Measurements from ENCODE around the gene LRRTM4. TPM values are rescaled to one million over a fixed set of nuclear protein-coding genes. Genes with fewer than 3 reads are reported as not detected.
"Not testable (repeated sequence)": the region's sequence is repeated elsewhere in the genome, so short reads cannot be mapped to it uniquely, and the experiment has no call there.

Gene LRRTM4
- total RNA-seq, 1 experiment from 2014 or later: 0.13 TPM

DNA sequence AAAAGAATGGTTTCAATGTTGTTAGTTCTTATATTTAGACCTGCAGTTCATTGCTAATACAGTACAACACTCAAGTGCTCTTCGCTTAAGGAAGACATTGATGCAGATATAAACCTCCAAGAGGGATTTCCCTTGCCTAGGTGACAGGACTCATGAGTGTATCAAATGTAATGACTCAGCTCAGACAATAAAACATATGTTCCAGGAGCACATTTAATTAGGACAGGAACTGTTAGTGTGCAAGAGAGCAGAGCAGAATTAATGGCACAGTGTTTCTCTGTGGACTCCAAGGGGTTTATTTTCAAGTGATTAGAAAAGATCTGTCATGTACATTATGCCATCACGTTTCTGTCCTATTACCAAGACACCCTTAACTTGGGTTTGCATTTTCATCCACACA, 375.0 kb downstream of the LRRTM4 start:
- H3K36me3 ChIP-seq (ENCODE audit: insufficient read depth, low read length, poor library complexity, severe bottlenecking): no peaks in the 10 kb centered on the region
- intact Hi-C loops (cut with micrococcal nuclease; ENCODE audit: unreplicated experiment): no loop called here
- TF ChIP-seq EZH2 (IDR thresholded peaks at IDR 0.05; ENCODE audit: borderline replicate concordance, low read depth, low read length, poor library complexity, severe bottlenecking): no peak
- TF ChIP-seq, protein P1, sequence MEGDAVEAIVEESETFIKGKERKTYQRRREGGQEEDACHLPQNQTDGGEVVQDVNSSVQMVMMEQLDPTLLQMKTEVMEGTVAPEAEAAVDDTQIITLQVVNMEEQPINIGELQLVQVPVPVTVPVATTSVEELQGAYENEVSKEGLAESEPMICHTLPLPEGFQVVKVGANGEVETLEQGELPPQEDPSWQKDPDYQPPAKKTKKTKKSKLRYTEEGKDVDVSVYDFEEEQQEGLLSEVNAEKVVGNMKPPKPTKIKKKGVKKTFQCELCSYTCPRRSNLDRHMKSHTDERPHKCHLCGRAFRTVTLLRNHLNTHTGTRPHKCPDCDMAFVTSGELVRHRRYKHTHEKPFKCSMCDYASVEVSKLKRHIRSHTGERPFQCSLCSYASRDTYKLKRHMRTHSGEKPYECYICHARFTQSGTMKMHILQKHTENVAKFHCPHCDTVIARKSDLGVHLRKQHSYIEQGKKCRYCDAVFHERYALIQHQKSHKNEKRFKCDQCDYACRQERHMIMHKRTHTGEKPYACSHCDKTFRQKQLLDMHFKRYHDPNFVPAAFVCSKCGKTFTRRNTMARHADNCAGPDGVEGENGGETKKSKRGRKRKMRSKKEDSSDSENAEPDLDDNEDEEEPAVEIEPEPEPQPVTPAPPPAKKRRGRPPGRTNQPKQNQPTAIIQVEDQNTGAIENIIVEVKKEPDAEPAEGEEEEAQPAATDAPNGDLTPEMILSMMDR (conservative IDR thresholded peaks at IDR 0.05; ENCODE audit: low read depth, low read length): no peak
- H3K9me3 ChIP-seq (ENCODE audit: low read depth, low read length, poor library complexity, severe bottlenecking): no peaks in the 10 kb centered on the region
- no peak overlapping the region for H3K4me3 ChIP-seq (ENCODE audit: low read depth, low read length, poor library complexity, severe bottlenecking)
- no TSS peak for BruUV-seq (replicated peaks)
- no peak for DNase-seq (ENCODE audit: low spot score)
- H3K27ac ChIP-seq (ENCODE audit: low read depth, low read length, poor library complexity, severe bottlenecking): no peak overlapping the region
- no peaks in the 10 kb centered on the region for H3K4me1 ChIP-seq (ENCODE audit: insufficient read depth, low read length, poor library complexity, severe bottlenecking)
- ChIA-PET POLR2A (ENCODE audit: low non-redundant PET) (no interaction called here), CTCF (no interaction called here)
- H3K27me3 ChIP-seq (replicated peaks; ENCODE audit: insufficient read depth, low read depth, low read length, poor library complexity): no peaks in the 10 kb centered on the region

DNA sequence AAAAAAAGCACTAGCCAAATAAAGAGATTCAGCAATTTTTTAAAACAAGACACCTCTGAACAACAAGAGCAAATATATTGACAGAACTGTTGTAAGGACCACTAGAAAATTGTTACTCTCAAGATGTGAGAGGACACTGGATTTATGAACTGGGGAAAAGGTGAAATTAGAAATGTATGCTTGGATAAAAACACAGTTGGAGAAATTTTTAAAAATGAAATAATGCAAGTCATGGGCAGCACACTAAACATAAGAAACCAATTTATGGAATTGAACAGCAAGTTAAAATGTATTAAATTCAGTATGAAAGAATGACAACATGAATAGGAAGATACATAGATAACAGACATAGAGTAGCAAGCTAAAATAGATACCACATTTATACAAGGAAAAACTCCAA, 377.4 kb downstream of the LRRTM4 start:
- ChIA-PET POLR2A (ENCODE audit: low non-redundant PET) (no interaction called here), CTCF (no interaction called here)
- intact Hi-C loops (cut with micrococcal nuclease; ENCODE audit: unreplicated experiment): no loop called here
- H3K4me1 ChIP-seq (ENCODE audit: insufficient read depth, low read length, poor library complexity, severe bottlenecking): no peaks in the 10 kb centered on the region
- no peak overlapping the region for H3K4me3 ChIP-seq (ENCODE audit: low read depth, low read length, poor library complexity, severe bottlenecking)
- no peak for TF ChIP-seq EZH2 (IDR thresholded peaks at IDR 0.05; ENCODE audit: borderline replicate concordance, low read depth, low read length, poor library complexity, severe bottlenecking)
- TF ChIP-seq, protein P1 (conservative IDR thresholded peaks at IDR 0.05; ENCODE audit: low read depth, low read length): no peak
- BruUV-seq (replicated peaks): no TSS peak
- H3K36me3 ChIP-seq (ENCODE audit: insufficient read depth, low read length, poor library complexity, severe bottlenecking): no peaks in the 10 kb centered on the region
- H3K9me3 ChIP-seq (ENCODE audit: low read depth, low read length, poor library complexity, severe bottlenecking): no peaks in the 10 kb centered on the region
- DNase-seq (ENCODE audit: low spot score): no peak
- H3K27ac ChIP-seq (ENCODE audit: low read depth, low read length, poor library complexity, severe bottlenecking): no peak overlapping the region
- no peaks in the 10 kb centered on the region for H3K27me3 ChIP-seq (replicated peaks; ENCODE audit: insufficient read depth, low read depth, low read length, poor library complexity)

DNA sequence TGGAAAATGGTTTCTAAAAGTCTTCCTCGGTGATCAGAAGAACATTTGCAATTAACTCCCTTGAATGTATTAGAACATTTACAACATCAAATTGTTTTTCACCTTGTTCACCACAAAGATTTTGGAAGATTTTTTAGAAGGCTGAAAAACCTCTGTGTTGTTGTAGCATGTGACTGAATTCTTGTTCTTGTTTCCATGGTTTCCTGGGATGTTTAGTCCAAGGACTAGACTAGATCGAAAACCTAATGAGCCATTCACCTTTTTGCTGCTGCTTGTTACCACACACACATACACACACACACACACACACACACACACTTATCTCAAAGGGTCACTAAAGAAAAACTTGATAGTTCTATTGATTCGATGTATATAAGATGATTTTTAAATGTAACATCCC, 380.0 kb downstream of the LRRTM4 start:
- no peak for DNase-seq (ENCODE audit: low spot score)
- POLR2A ChIA-PET (ENCODE audit: low non-redundant PET): no interaction called here
- CTCF ChIA-PET: no interaction called here

DNA sequence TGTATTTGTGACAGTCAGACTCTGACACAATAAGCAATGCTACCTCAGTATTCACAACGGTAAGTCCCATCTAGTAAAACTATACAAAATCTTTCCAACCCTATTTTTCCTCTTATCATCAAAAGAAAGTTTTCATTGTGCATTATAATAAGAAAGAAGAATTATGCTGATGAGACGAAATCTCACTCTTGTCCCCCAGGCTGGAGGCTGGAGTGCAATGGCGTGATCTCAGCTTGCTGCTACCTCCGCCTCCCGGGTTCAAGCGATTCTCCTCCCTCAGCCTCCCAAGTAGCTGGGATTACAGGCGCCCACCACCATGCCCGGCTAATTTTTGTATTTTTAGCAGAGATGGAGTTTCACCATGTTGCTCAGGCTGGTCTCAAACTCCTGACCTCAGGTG, 393.7 kb downstream of the LRRTM4 start:
- POLR2A ChIA-PET (ENCODE audit: low non-redundant PET); H3K36me3 ChIP-seq (ENCODE audit: insufficient read depth, low read length, poor library complexity, severe bottlenecking); CTCF ChIA-PET; H3K27me3 ChIP-seq (replicated peaks; ENCODE audit: insufficient read depth, low read depth, low read length, poor library complexity); H3K4me3 ChIP-seq (ENCODE audit: low read depth, low read length, poor library complexity, severe bottlenecking); H3K9me3 ChIP-seq (ENCODE audit: low read depth, low read length, poor library complexity, severe bottlenecking); intact Hi-C loops (cut with micrococcal nuclease; ENCODE audit: unreplicated experiment); BruUV-seq (replicated peaks); DNase-seq (ENCODE audit: low spot score); H3K27ac ChIP-seq (ENCODE audit: low read depth, low read length, poor library complexity, severe bottlenecking); H3K4me1 ChIP-seq (ENCODE audit: insufficient read depth, low read length, poor library complexity, severe bottlenecking): not testable (repeated sequence)

More for the DNA sequence above, 380.0 kb downstream of the LRRTM4 start:
- no TSS peak for BruUV-seq (replicated peaks)
- Histone ChIP-seq H3K27me3 (replicated peaks; ENCODE audit: insufficient read depth, low read depth, low read length, poor library complexity) (no peaks in the 10 kb centered on the region), H3K4me1 (ENCODE audit: insufficient read depth, low read length, poor library complexity, severe bottlenecking) (no peaks in the 10 kb centered on the region), H3K27ac (ENCODE audit: low read depth, low read length, poor library complexity, severe bottlenecking) (no peak overlapping the region), H3K9me3 (ENCODE audit: low read depth, low read length, poor library complexity, severe bottlenecking) (no peaks in the 10 kb centered on the region), H3K4me3 (ENCODE audit: low read depth, low read length, poor library complexity, severe bottlenecking) (no peak overlapping the region), H3K36me3 (ENCODE audit: insufficient read depth, low read length, poor library complexity, severe bottlenecking) (no peaks in the 10 kb centered on the region)
- TF ChIP-seq, protein P1 (conservative IDR thresholded peaks at IDR 0.05; ENCODE audit: low read depth, low read length): no peak
- TF ChIP-seq EZH2 (IDR thresholded peaks at IDR 0.05; ENCODE audit: borderline replicate concordance, low read depth, low read length, poor library complexity, severe bottlenecking): no peak
- intact Hi-C loops (cut with micrococcal nuclease; ENCODE audit: unreplicated experiment): no loop called here

All from A673 (cell line).